Sigmoid colon (tissue), 3 donors: ENCODE measurements around the gene FEZ2.

Source experiments
- POLR2A ChIP-seq, 2 donors: fragments of 450-650 bp; IDR thresholded peaks; one replicate each; pipeline ENCODE4 v1.6.1; 2016; ENCODE audit warnings: antibody characterized with exemption in 2 of 2, mild to moderate bottlenecking in 2 of 2, moderate library complexity in 2 of 2
- TF ChIP-seq, protein P1 (sequence below), 4 experiments: fragments of 450-650 bp in 3 of 4; fragments of 200-600 bp in 1 of 4; IDR thresholded peaks; one replicate each; pipeline ENCODE4 v1.5.1; 2016 to 2019; ENCODE audit warnings: antibody characterized with exemption in 4 of 4, mild to moderate bottlenecking in 3 of 4, moderate library complexity in 2 of 4

DNA sequence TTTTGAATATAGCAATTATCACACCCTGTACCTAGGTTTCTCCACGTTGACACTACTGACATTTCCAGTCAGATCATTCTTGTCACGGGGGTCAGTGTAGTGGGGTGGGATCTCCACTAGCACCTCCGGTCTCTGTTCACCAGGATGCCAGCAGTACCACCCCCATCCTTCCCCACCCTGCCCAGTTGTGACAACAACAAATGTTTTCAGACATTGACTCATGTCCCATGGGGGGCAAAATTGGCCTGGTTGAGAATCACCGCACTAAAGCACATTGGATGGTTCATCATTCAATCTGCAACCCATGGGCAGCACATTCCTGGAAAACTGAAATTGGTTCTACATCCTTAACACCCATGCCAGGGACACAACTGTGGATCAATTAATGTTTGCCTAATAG lies 32.3 kb downstream of the FEZ2 start:
- TF ChIP-seq, protein P1, sequence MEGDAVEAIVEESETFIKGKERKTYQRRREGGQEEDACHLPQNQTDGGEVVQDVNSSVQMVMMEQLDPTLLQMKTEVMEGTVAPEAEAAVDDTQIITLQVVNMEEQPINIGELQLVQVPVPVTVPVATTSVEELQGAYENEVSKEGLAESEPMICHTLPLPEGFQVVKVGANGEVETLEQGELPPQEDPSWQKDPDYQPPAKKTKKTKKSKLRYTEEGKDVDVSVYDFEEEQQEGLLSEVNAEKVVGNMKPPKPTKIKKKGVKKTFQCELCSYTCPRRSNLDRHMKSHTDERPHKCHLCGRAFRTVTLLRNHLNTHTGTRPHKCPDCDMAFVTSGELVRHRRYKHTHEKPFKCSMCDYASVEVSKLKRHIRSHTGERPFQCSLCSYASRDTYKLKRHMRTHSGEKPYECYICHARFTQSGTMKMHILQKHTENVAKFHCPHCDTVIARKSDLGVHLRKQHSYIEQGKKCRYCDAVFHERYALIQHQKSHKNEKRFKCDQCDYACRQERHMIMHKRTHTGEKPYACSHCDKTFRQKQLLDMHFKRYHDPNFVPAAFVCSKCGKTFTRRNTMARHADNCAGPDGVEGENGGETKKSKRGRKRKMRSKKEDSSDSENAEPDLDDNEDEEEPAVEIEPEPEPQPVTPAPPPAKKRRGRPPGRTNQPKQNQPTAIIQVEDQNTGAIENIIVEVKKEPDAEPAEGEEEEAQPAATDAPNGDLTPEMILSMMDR (IDR thresholded peaks at IDR 0.05): no peak
- no peak for TF ChIP-seq POLR2A (IDR thresholded peaks at IDR 0.05)
